IMR-90 (cell line): ENCODE results near the gene LAMC3. TPM values are rescaled to one million over a fixed set of nuclear protein-coding genes. Genes with fewer than 3 reads are reported as not detected.

ENCODE experiments used
- ATAC-seq: fragments of 200-7000 bp; cut with Tn5 transposase; 2 replicates; pipeline ENCODE4 v1.9.1; 2020; ENCODE audit warnings: low read depth, mild to moderate bottlenecking, moderate library complexity
- BruUV-seq: library from RNA; stranded (reverse); fragments of 400-500 nt; replicated peaks from 2 replicates; lab custom pipeline; 2021; lab: Mats Ljungman, UMichigan
- CTCF ChIA-PET: fragments of 300-600 bp; formaldehyde crosslinking; extraction: SDS; loops from one replicate; lab custom pipeline; 2021; ENCODE audit warnings: antibody characterized with exemption; lab: Yijun Ruan, JAX
- POLR2A ChIA-PET: fragments of 300-600 bp; sonication (Branson Sonifier 250); formaldehyde crosslinking; loops from one replicate; lab custom pipeline; 2022; ENCODE audit warnings: antibody characterized with exemption; ENCODE audit not compliant: unreplicated experiment; lab: Charles Lee
- DNase-seq: peaks from one replicate; pipeline ENCODE4 v3.0.0; 2013
- H2AFZ ChIP-seq: replicated peaks from 2 replicates; pipeline ENCODE3; 2013; ENCODE audit warnings: low read length, mild to moderate bottlenecking; ENCODE audit not compliant: poor library complexity
- H2AK5ac ChIP-seq: 2 replicates; pipeline ENCODE4 v1.6.1; 2013; ENCODE audit warnings: low read depth, low read length, inconsistent platforms
- H2AK9ac ChIP-seq: replicated peaks from 2 replicates; pipeline ENCODE3; 2013; ENCODE audit warnings: mild to moderate bottlenecking, low read depth, low read length, moderate library complexity; ENCODE audit not compliant: poor library complexity
- H2BK120ac ChIP-seq: 2 replicates; pipeline ENCODE4 v1.6.1; 2013; ENCODE audit warnings: low read depth, low read length, inconsistent platforms
- H2BK15ac ChIP-seq: 3 replicates; pipeline ENCODE4 v1.6.1; 2013; ENCODE audit warnings: low read depth, low read length, inconsistent platforms
- H2BK20ac ChIP-seq: 2 replicates; pipeline ENCODE4 v1.6.1; 2013; ENCODE audit warnings: low read depth, mild to moderate bottlenecking, inconsistent platforms, low read length, moderate library complexity
- H2BK5ac ChIP-seq: 2 replicates; pipeline ENCODE4 v1.6.1; 2013; ENCODE audit warnings: mild to moderate bottlenecking, low read depth, low read length, inconsistent platforms; ENCODE audit not compliant: poor library complexity, severe bottlenecking
- H3K14ac ChIP-seq: replicated peaks from 2 replicates; pipeline ENCODE4 v1.6.1; 2013; ENCODE audit warnings: low read depth, low read length, inconsistent platforms
- H3K18ac ChIP-seq: 2 replicates; pipeline ENCODE4 v1.6.1; 2013; ENCODE audit warnings: low read depth, low read length, control low read depth
- H3K23ac ChIP-seq: 2 replicates; pipeline ENCODE4 v1.6.1; 2013; ENCODE audit warnings: low read depth, low read length, inconsistent platforms
- H3K27ac ChIP-seq: 2 replicates; pipeline ENCODE4 v1.5.1; 2013; ENCODE audit warnings: mild to moderate bottlenecking, control low read depth, low read length; ENCODE audit not compliant: insufficient read depth
- H3K27me3 ChIP-seq: 2 replicates; pipeline ENCODE4 v1.6.1; 2013; ENCODE audit warnings: low read length; ENCODE audit not compliant: control insufficient read depth, insufficient read depth
- H3K36me3 ChIP-seq: 2 replicates; pipeline ENCODE4 v1.6.1; 2013; ENCODE audit warnings: low read length, mixed read lengths; ENCODE audit not compliant: control insufficient read depth, insufficient read depth
- H3K4ac ChIP-seq: 2 replicates; pipeline ENCODE4 v1.6.1; 2013; ENCODE audit warnings: low read depth, low read length, inconsistent platforms
- H3K4me1 ChIP-seq: 2 replicates; pipeline ENCODE4 v1.6.1; 2013; ENCODE audit warnings: low read length, mixed read lengths; ENCODE audit not compliant: control insufficient read depth, insufficient read depth
- H3K4me2 ChIP-seq: 2 replicates; pipeline ENCODE4 v1.6.1; 2013; ENCODE audit warnings: low read depth, mild to moderate bottlenecking, control low read depth, low read length, moderate library complexity
- H3K4me3 ChIP-seq: 2 replicates; pipeline ENCODE4 v1.5.1; 2013; ENCODE audit warnings: low read depth, mild to moderate bottlenecking, control low read depth, low read length, moderate library complexity; ENCODE audit not compliant: insufficient read depth
- H3K56ac ChIP-seq: 2 replicates; pipeline ENCODE4 v1.6.1; 2013; ENCODE audit warnings: low read length, inconsistent platforms; ENCODE audit not compliant: insufficient read depth; ENCODE audit errors: extremely low read depth
- H3K79me1 ChIP-seq, 2 experiments: 2 replicates each; pipeline ENCODE4 v1.6.1; 2013; ENCODE audit warnings: low read length in 2 of 2, inconsistent platforms in 1 of 2, low read depth in 1 of 2
- H3K9ac ChIP-seq: 2 replicates; pipeline ENCODE4 v1.6.1; 2013; ENCODE audit warnings: low read depth, low read length, control low read depth
- H3K9me1 ChIP-seq: 2 replicates; pipeline ENCODE4 v1.6.1; 2013; ENCODE audit warnings: low read length, inconsistent platforms; ENCODE audit not compliant: insufficient read depth
- H3K9me3 ChIP-seq: 2 replicates; pipeline ENCODE4 v1.6.1; 2013; ENCODE audit warnings: low read length; ENCODE audit not compliant: control insufficient read depth, insufficient read depth
- H4K20me1 ChIP-seq: 2 replicates; pipeline ENCODE4 v1.6.1; 2013; ENCODE audit warnings: low read length, inconsistent platforms; ENCODE audit not compliant: insufficient read depth
- H4K5ac ChIP-seq: 2 replicates; pipeline ENCODE4 v1.6.1; 2013; ENCODE audit warnings: mild to moderate bottlenecking, low read depth, low read length, control low read depth
- H4K8ac ChIP-seq, 2 experiments: 2 replicates each; pipeline ENCODE4 v1.6.1; 2013; ENCODE audit warnings: low read depth in 2 of 2, low read length in 2 of 2, control low read depth in 1 of 2, inconsistent platforms in 1 of 2
- H4K91ac ChIP-seq: 2 replicates; pipeline ENCODE4 v1.6.1; 2013; ENCODE audit warnings: low read depth, low read length, inconsistent platforms; ENCODE audit not compliant: insufficient read depth
- CEBPB ChIP-seq: IDR thresholded peaks from 2 replicates; pipeline ENCODE4 v1.6.1; 2012; ENCODE audit warnings: low read depth, low read length, improper control_type of control experiment
- MAZ ChIP-seq: IDR thresholded peaks from 2 replicates; pipeline ENCODE4 v1.6.1; 2012; ENCODE audit warnings: low read depth, mild to moderate bottlenecking, low read length, improper control_type of control experiment, moderate library complexity, borderline replicate concordance
- RAD21 ChIP-seq: IDR thresholded peaks from 2 replicates; pipeline ENCODE4 v1.6.1; 2012; ENCODE audit warnings: low read length, improper control_type of control experiment
- RFX5 ChIP-seq: IDR thresholded peaks from 2 replicates; pipeline ENCODE4 v1.8.0; 2012; ENCODE audit warnings: low read depth, mild to moderate bottlenecking, low read length, moderate library complexity
- WGBS, 2 experiments: methylation state at CpG; one replicate each; pipeline versions ENCODE4 v1.1.5 to v1.1.7; 2013; ENCODE audit warnings: missing lambda C conversion rate in 2 of 2; ENCODE audit not compliant: insufficient read length in 1 of 2; ENCODE audit errors: extremely low coverage in 2 of 2; 5-methylcytosine and 5-hydroxymethylcytosine counted together
- dilution Hi-C: fragments of 300-500 bp; cut with HindIII; formaldehyde crosslinking; loops from one replicate; pipeline ENCODE4 v1.14.3; 2018; ENCODE audit warnings: low sequenced_read_pairs; ENCODE audit not compliant: unreplicated experiment
- in situ Hi-C: fragments of 300-500 bp; cut with MboI; formaldehyde crosslinking; loops from 3 replicates; pipeline ENCODE4 v1.14.3; 2019; ENCODE audit warnings: low sequenced_read_pairs, inconsistent platforms, mixed read lengths
- intact Hi-C: fragments of 100-400 bp; cut with micrococcal nuclease; formaldehyde crosslinking; loops from 2 replicates; pipeline ENCODE4 v1.10.0; 2022
- polyA plus RNA-seq, 3 experiments: library from polyadenylated mRNA; depleted of rRNA; stranded (reverse); fragments of >200 nt; gene quantifications; 2 replicates each; pipeline ENCODE4 v1.2.3, GENCODE V29; 2012; ENCODE audit warnings: low replicate concordance in 1 of 3
- total RNA-seq: library from RNA; depleted of rRNA; stranded (reverse); fragments of >200 nt; gene quantifications from 2 replicates; pipeline ENCODE4 v1.2.3, GENCODE V29; 2012

The LAMC3 gene
- total and polyA plus RNA-seq, 2 of the 4 experiments (the other 2 are of a cell fraction), result not detected

DNA sequence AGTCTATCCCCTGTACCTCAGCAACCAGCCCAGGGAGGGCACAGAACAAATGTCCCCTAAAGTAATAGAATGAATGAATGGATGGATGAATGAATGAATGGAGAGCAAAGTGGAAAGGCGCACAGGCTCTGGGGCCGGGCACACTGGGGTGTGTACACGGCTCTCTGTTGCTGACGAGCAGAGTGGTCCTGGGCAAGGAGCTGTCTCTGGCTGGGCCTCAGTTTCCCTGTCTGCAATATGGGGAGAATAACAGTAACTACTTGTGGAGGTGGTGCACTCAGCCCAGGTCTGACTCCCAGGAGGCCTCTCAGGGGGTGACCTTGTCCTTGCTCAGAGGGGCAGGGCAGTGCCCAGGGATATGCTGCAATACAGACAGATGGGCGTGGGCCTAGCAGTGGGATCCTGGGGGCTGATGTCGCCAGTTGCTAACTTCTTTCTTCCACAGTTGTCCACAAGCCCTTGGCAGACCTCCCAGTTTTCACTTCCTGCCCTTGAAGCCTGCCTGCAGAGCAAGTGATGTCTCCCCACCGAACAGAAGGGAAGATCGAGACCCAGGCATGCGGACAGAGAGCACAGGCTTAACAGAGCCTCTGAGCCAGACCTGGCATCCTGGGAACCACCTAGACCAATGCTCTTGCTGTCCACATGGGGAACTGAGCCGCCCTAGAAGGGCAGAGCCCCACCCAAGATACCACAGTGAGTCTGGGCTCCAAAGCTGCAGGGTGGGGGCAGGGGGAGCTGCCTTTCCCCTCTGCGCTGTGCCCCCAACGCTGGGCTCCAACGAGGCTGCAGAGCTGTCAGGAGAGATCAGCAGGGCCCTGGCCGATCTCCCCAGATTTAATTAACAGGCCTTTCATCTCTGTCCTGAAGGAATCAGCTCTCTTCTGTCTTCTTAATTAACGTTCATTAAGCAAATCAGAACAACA is 13.6 kb upstream of the LAMC3 start:
- no peak overlapping the region for H3K18ac ChIP-seq
- ChIA-PET POLR2A (no interaction called here), CTCF (no interaction called here)
- peak overlapping the region; percentile 76 for H2AFZ ChIP-seq
- intact Hi-C loops, result loop anchor here (5.0 kb wide), 3 partner anchors 58 to 223 kb away; partner anchors contain the start of gene FIBCD1
- no peak overlapping the region for H3K27ac ChIP-seq
- H3K36me3 ChIP-seq, result no peaks in the 10 kb centered on the region
- peak; percentile 56 for DNase-seq
- 40% methylated on average over 2 of the region's 15 CpGs; no CpG with 5 or more reads in 1 of the 2 experiments for WGBS, 2 experiments
- H2BK15ac ChIP-seq, result no peak overlapping the region
- peak overlapping the region in 1 of 2 experiments; percentile 2; a peak in 1 of 4 replicates for H4K8ac ChIP-seq
- no peak overlapping the region; the same call in 1 of the 2 replicates for H4K91ac ChIP-seq
- no peak overlapping the region for H3K56ac ChIP-seq
- peaks cover 7% of the 10 kb centered on the region; the same call in 1 of the 2 replicates for H3K9me1 ChIP-seq
- dilution Hi-C loops, result no loop called here
- no peak overlapping the region for H3K9ac ChIP-seq
- H3K4me2 ChIP-seq, result no peak overlapping the region
- no peak overlapping the region for H4K5ac ChIP-seq
- peak overlapping the region; percentile 31; the same call in 1 of the 2 replicates for H3K4ac ChIP-seq
- no peak for TF ChIP-seq CEBPB
- TF ChIP-seq RAD21, result no peak
- TF ChIP-seq MAZ, result no peak
- peak; percentile 37; the same call in 1 of the 2 replicates for TF ChIP-seq RFX5
- no peak overlapping the region for H2BK120ac ChIP-seq
- peaks cover 19% of the 10 kb centered on the region for H3K27me3 ChIP-seq
- H3K4me1 ChIP-seq, result peaks cover 10% of the 10 kb centered on the region; the same call in 1 of the 2 replicates
- H2AK9ac ChIP-seq, result peak overlapping the region; percentile 52
- H3K9me3 ChIP-seq, result no peaks in the 10 kb centered on the region
- H2BK20ac ChIP-seq, result no peak overlapping the region
- H3K23ac ChIP-seq, result no peak overlapping the region
- H3K79me1 ChIP-seq, result no peaks in the 10 kb centered on the region
- H2AK5ac ChIP-seq, result no peak overlapping the region
- no peak overlapping the region for H3K14ac ChIP-seq
- no peak overlapping the region for H2BK5ac ChIP-seq
- H3K4me3 ChIP-seq, result no peak overlapping the region
- in situ Hi-C loops, result loop anchor here (5.0 kb wide), 1 partner anchor 288 kb away; no protein-coding TSS in a partner anchor
- ATAC-seq, result peak; percentile 31
- H4K20me1 ChIP-seq, result 0 out of 2 replicates have a peak, but pooled peaks cover 3% of the 10 kb centered on the region
- no TSS peak for BruUV-seq
